ENCODE measurements around the gene LIFR. TPM values are rescaled to one million over a fixed set of nuclear protein-coding genes. Genes with fewer than 3 reads are reported as not detected.

The LIFR gene
- total RNA-seq, 1 experiment from 2014 or later, result 47.9 TPM

GRCh38 chr5:38535248-38535750 lies 21.1 kb downstream of the LIFR start:
- no peaks in the 10 kb centered on the region for H3K27me3 ChIP-seq (replicated peaks; ENCODE audit: insufficient read depth, low read depth, low read length, poor library complexity)
- ChIA-PET POLR2A (ENCODE audit: low non-redundant PET) (no interaction called here), CTCF (no interaction called here)
- no TSS peak for BruUV-seq (replicated peaks)
- intact Hi-C loops (cut with micrococcal nuclease; ENCODE audit: unreplicated experiment), result no loop called here
- no peak overlapping the region for H3K27ac ChIP-seq (ENCODE audit: low read depth, low read length, poor library complexity, severe bottlenecking)
- TF ChIP-seq, protein P1, sequence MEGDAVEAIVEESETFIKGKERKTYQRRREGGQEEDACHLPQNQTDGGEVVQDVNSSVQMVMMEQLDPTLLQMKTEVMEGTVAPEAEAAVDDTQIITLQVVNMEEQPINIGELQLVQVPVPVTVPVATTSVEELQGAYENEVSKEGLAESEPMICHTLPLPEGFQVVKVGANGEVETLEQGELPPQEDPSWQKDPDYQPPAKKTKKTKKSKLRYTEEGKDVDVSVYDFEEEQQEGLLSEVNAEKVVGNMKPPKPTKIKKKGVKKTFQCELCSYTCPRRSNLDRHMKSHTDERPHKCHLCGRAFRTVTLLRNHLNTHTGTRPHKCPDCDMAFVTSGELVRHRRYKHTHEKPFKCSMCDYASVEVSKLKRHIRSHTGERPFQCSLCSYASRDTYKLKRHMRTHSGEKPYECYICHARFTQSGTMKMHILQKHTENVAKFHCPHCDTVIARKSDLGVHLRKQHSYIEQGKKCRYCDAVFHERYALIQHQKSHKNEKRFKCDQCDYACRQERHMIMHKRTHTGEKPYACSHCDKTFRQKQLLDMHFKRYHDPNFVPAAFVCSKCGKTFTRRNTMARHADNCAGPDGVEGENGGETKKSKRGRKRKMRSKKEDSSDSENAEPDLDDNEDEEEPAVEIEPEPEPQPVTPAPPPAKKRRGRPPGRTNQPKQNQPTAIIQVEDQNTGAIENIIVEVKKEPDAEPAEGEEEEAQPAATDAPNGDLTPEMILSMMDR (conservative IDR thresholded peaks at IDR 0.05; ENCODE audit: low read depth, low read length), result no peak
- no peak for TF ChIP-seq EZH2 (IDR thresholded peaks at IDR 0.05; ENCODE audit: borderline replicate concordance, low read depth, low read length, poor library complexity, severe bottlenecking)
- peaks cover 12% of the 10 kb centered on the region for H3K9me3 ChIP-seq (ENCODE audit: low read depth, low read length, poor library complexity, severe bottlenecking)
- no peaks in the 10 kb centered on the region for H3K36me3 ChIP-seq (ENCODE audit: insufficient read depth, low read length, poor library complexity, severe bottlenecking)
- no peak for DNase-seq (ENCODE audit: low spot score)
- peaks cover 17% of the 10 kb centered on the region for H3K4me1 ChIP-seq (ENCODE audit: insufficient read depth, low read length, poor library complexity, severe bottlenecking)
- no peak overlapping the region for H3K4me3 ChIP-seq (ENCODE audit: low read depth, low read length, poor library complexity, severe bottlenecking)

- Histone ChIP-seq H3K4me3 (ENCODE audit: low read depth, low read length, poor library complexity, severe bottlenecking) (no peak overlapping the region), H3K27ac (ENCODE audit: low read depth, low read length, poor library complexity, severe bottlenecking) (no peak overlapping the region), H3K9me3 (ENCODE audit: low read depth, low read length, poor library complexity, severe bottlenecking) (peaks cover 12% of the 10 kb centered on the region), H3K27me3 (replicated peaks; ENCODE audit: insufficient read depth, low read depth, low read length, poor library complexity) (no peaks in the 10 kb centered on the region), H3K4me1 (ENCODE audit: insufficient read depth, low read length, poor library complexity, severe bottlenecking) (peaks cover 17% of the 10 kb centered on the region), H3K36me3 (ENCODE audit: insufficient read depth, low read length, poor library complexity, severe bottlenecking) (no peaks in the 10 kb centered on the region)
- CTCF ChIA-PET, result no interaction called here
- BruUV-seq (replicated peaks), result no TSS peak
- DNase-seq (ENCODE audit: low spot score), result no peak
- intact Hi-C loops (cut with micrococcal nuclease; ENCODE audit: unreplicated experiment), result no loop called here
- no peak for TF ChIP-seq EZH2 (IDR thresholded peaks at IDR 0.05; ENCODE audit: borderline replicate concordance, low read depth, low read length, poor library complexity, severe bottlenecking)
- TF ChIP-seq, protein P1 (conservative IDR thresholded peaks at IDR 0.05; ENCODE audit: low read depth, low read length), result no peak
- POLR2A ChIA-PET (ENCODE audit: low non-redundant PET), result no interaction called here
These were observed 22.3 kb downstream of the LIFR start for GRCh38 chr5:38534156-38534453.

DNA sequence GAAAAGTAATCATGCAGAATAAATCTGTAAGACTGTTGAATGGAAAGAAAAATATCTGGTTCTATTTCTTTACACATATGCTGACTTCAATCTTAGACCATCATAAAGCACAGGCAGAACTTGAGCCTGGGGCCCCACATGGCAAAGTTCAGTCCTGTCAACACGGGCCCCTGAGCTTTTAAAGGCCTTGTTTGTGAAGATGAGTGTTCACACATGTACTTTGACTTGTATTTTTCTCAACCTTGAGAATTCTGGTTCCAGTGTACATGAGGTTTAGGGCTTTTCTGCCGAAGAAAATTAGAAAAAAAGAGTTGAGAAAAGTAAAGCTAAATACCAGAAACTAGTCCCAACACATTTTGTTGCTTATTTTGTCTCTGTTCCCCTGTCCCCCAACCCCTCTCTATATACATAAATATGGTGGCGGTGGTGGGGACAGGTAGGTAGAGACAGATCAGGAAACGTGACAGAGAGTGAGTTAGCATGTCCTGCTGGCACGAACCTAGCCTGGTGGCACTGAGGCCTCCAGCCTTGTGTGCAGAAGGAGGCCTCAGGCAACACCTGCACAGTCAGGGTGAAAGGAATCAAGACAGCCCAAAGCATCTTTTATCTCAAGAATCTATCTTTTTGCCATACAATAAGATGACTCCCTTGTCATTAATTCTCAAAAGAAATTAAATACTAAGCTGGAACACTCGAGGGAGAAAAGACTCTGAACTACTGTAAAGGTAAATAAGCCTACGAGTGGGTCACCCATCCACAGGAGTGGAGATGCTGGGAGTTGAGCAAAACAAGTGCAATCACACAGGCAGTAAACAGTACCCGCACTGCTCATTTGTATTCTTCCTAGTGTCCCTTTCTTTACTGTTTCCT lies 22.9 kb downstream of the LIFR start:
- TF ChIP-seq EZH2 (IDR thresholded peaks at IDR 0.05; ENCODE audit: borderline replicate concordance, low read depth, low read length, poor library complexity, severe bottlenecking), result no peak
- TF ChIP-seq, protein P1 (conservative IDR thresholded peaks at IDR 0.05; ENCODE audit: low read depth, low read length), result no peak
- Histone ChIP-seq H3K36me3 (ENCODE audit: insufficient read depth, low read length, poor library complexity, severe bottlenecking) (no peaks in the 10 kb centered on the region), H3K27ac (ENCODE audit: low read depth, low read length, poor library complexity, severe bottlenecking) (no peak overlapping the region), H3K27me3 (replicated peaks; ENCODE audit: insufficient read depth, low read depth, low read length, poor library complexity) (no peaks in the 10 kb centered on the region), H3K4me1 (ENCODE audit: insufficient read depth, low read length, poor library complexity, severe bottlenecking) (peaks cover 15% of the 10 kb centered on the region), H3K9me3 (ENCODE audit: low read depth, low read length, poor library complexity, severe bottlenecking) (peaks cover 12% of the 10 kb centered on the region), H3K4me3 (ENCODE audit: low read depth, low read length, poor library complexity, severe bottlenecking) (no peak overlapping the region)
- intact Hi-C loops (cut with micrococcal nuclease; ENCODE audit: unreplicated experiment), result no loop called here
- ChIA-PET CTCF (no interaction called here), POLR2A (ENCODE audit: low non-redundant PET) (no interaction called here)
- DNase-seq (ENCODE audit: low spot score), result no peak
- no TSS peak for BruUV-seq (replicated peaks)

All from A673 (cell line).